HK-2 (cell line): ENCODE data around the gene ERICH6B.

Experiments
- DNase-seq: peaks from one replicate; pipeline ENCODE4 v3.0.0-alpha.2; 2018; ENCODE audit not compliant: unreplicated experiment

The ERICH6B gene

DNA sequence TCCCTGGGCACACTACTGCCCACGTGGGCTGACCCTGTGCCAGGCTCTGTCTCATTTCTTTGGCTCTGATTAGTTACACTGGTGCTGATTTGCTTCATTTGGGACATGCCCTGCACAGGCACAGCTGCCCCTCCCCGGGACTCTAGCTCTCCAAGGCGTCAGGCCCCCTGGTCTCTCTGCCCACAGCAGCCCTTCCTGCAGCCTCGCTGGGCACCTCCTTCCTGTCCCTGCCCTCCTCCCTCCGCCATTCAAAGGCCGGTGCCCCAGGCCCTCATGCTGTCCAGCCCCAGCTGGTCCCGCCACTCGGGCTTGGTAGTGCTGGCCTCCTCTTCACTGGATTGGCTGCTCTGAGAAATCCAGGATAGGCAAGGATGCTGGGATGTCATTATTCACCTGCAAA, 73.1 kb downstream of the ERICH6B start:
- DNase-seq, result no peak

DNA sequence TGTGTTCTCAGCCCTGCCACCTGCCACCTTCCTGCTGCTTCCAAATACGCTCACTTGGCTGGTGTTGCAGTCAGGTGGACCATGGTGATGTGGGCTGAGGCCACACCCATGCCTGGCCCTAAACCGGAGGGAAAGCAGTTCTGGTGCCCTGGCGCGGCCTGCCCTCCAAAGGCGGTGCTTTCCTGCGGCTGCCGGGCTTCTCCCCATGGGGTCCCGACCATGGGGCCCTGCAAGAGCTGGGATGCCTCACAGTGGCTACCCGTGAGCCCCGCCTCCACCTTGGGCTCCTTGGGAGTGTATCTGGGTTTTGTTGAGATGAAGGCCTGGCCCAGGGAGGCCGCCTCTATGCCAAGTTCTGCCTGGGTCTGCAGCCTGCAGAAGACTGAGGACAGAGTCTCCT, 73.7 kb downstream of the ERICH6B start:
- DNase-seq, result no peak

DNA sequence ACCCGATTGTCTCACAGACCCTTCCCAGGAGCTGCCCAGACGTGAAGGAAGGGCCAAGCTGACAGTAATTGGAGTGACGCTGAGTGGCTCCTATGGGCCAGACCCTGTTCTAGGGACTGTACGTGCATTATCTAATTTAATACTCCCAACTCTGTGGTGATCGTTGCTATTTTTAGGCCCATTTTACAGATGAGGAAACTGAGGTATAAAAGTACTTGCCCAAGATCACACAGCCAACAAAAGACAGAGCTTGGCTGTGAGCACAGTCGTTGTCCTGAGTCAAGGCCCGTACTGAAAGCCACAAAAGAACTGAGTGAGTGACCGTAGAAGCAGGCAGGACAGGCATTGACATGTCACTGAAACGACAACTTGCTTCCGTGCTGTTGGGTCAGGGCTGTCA, 74.7 kb downstream of the ERICH6B start:
- DNase-seq, result no peak

DNA sequence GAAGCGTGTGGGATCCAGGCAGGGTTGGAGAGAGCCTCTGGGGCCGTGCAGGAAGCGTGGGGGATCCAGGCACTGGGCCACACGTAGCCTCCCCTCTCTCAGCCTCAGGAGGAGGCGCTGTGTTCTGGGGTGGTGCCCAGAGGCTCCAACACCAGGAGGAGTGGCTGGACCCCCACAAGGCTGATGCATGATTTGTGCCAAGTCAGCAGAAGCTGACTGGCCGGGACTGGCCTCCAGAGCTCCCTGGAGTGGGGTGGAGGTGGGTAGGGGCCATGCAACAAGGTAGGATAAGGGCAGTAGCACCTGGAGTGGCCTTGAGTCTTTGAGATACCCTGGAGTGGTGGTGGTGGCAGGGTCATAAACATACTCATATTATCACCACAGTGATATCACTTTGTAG, 75.3 kb downstream of the ERICH6B start:
- DNase-seq, result no peak

DNA sequence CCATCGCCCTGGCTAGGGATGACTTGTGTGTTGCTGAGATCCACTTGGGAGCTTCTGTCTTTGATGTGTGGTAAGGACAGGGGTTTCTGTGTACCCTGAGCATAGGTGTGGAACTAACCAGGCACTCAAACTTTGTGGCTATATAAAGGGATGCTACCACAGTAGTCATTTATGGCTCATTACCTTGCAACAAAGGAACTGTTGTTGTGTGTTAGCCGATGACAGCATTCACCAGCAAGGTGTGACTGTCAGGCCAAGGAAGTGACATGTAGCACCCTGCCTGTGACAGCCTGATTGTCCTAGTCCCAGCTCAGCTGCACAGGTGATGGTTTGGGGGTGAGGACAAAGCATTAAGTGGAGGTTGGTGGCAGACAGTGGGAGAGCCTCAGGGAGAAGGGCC, 77.2 kb downstream of the ERICH6B start:
- DNase-seq, result no peak

- no peak for DNase-seq
These were observed 78.0 kb downstream of the ERICH6B start for GRCh38 chr13:45537516-45537915.

- no peak for DNase-seq
These were observed 79.3 kb downstream of the ERICH6B start for GRCh38 chr13:45536224-45536623.

GRCh38 chr13:45534604-45535003, 80.9 kb downstream of the ERICH6B start:
- DNase-seq, result no peak

DNA sequence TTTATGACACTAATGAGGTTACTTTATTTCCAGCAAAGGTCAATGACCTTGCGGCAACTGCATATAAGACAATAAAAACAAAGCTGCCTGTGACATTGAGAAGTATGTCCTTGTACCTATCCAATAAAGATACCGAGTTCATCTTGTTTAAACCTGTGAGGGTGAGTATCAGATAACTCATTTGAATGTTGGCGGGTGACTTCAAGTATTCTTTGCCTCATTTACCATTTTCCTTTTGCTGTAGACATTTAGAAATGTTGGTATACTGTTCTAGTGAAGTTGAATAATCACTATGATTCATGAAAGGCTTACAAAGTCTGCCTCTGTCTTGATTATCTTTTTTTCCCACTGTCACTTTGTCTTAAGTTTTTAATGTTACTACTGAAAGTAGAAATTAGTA, 85.8 kb downstream of the ERICH6B start:
- DNase-seq, result no peak

GRCh38 chr13:45527699-45528462, 87.7 kb downstream of the ERICH6B start:
- DNase-seq, result no peak

DNA sequence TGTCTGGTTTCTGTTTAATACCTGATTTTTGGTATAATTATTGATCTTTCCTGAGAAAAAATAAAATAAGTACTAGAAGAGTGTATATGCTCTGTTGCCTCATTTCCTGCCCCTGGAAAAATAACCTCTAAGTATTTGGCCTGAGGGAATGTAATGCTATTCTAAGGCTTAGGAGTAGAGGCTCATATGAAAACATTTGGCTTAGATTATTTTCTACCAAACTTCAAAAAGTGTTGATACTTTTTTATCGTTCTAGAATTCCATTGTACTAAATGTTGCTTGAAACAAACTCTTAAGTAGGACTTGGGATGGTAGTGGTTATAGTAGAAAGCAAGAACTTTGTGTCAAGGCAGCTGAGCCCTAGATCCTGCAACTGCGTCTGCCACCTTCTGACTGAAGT, 93.0 kb downstream of the ERICH6B start:
- DNase-seq, result no peak

DNA sequence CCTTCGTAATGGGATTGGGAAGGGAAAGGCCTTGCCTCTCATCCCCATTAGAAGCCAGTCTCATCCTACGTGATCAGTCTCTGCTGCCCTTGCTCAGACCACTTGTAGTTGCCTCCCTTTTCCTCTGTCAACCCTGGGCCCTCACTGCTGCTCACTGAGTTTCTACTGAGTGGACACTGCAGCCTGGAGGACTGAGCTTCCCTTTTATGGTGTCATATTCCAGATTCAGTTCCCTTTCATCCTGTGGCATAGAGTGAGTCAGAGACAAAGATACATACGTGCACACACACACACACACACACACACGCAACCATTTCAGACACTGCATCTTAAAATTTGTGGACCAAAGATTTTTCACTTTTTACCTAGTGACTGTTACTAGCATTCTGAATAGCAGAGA, 94.2 kb downstream of the ERICH6B start:
- no peak for DNase-seq

DNA sequence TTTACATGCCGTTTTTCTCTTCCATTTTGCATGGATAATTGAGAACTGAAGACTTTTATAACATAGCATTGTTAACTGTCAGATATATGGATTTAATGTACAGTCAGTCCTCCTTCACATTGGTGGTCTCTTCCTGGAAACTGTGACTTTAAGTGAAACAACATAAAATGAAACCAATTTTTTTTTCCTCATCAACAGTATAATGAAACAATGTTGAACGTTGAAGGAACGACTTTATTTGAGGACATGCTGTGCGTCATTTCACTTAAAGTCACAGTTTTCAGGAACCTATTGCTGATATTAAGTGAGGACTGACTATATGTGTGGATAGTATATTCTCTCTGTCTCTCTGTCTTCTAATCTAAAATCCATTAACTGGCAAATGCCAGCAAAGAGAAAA, 96.0 kb downstream of the ERICH6B start:
- DNase-seq, result no peak

- no peak for DNase-seq
These were observed 96.9 kb downstream of the ERICH6B start for GRCh38 chr13:45518525-45519245.

DNA sequence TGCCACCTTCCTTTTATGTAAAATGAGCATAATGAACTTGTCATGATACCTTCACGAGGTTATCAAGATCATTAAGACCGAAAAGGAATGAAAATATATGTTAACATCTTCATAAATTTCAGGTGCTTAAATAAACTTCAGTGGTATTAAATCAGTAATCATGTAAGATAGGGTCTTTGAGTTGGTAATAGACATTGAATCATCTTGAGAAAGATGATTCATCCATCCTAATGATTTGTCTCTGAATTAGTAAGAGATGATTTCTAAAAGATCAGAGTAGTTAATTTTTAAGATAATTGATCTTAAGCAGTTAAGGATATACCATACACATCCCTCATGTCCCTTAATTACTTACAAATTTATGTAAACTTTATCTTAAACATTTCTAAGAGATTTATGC, 98.8 kb downstream of the ERICH6B start:
- no peak for DNase-seq

DNA sequence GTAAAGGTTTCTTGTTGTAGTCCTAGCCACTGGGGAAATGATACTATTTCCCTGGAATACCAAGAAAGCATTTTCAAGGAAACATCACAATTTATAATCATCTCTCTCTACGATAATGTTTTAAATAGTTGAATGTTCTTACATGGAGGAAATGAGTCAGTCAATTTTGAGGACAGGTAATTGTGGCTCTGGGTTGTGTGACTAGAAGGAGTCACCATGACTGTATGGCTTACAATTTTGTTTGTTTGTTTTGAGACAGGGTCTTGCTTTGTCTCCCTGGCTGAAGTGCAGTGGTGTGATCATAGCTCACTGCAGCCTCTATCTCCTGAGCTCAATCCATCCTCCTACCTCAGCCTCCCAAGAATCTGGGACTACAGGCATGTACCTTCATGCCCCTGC, 103.4 kb downstream of the ERICH6B start:
- no peak for DNase-seq

DNA sequence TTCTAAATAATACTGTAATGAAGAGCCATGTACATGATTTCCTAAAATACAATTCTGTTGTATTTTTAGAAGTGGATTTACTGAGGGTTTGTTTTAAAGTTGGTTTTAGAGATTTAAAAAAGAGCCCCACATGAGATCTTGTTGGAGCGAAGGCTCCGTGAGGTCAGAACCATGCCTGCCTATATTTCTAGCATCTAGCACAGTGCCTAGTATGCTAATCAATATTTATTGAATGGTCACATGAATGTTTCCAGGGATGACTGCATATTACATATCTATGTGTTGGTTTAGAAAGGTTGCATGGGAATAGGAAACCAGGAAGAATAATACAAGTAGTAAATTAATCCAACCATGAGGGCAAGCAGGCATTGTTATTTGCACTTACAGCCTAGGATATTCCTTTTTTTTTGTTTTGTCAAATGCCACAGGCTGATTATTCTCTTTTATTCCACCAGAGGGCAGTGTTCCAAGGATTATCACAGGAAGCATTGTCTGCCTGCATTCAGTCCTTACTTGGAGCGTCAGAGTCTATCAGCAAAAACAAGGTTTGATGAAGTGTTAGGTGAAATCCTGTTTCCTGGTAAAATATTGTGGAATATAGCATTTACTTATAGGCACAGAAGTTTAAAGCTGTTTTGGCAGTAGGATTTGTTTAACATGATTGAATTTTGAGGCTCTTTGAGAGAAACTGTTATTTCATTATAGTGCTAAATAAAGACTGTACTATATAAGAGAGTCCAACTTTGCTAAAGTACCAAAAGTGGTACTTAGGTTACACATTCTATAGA, 104.0 kb downstream of the ERICH6B start:
- DNase-seq, result no peak

DNA sequence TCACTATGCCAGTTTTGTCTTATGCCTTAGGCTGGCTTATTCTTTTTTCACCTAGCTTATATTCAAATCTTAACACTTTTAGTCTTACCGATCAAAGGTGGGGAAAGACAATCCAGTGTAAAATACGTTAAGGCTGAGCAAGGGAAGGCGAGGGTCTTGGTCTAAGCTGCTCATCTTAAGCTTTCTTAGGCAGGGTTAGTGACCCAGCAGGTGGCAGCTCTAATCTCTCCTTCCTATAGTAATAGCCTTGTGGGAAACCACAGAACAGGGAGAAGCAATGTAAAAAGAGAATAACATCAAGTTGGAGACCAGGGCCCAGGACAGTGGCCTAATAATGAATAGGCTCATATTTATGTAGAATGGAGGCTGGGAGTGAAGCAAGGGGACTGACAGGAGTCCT, 104.9 kb downstream of the ERICH6B start:
- no peak for DNase-seq

DNA sequence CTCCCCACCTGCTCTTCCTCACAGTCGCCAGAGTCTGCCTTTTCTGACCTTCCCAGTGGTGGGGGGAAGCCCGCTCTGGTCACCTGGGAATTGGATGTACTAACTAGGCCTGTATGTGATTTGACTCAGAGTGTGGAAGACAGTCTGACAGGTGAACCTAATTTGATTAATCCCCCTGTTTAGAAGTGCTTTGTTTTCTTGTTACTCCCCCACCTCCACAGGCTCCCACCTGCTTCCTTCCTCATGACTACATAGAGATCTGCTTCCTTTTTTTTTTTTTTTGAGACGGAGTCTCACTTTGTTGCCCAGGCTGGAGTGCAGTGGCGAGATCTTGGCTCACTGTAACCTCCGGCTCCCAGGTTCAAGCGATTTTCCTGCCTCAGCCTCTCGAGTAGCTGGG, 106.8 kb downstream of the ERICH6B start:
- DNase-seq, result no peak

- DNase-seq, result no peak
These were observed 108.7 kb downstream of the ERICH6B start for GRCh38 chr13:45506811-45507210.

GRCh38 chr13:45503658-45504057, 111.9 kb downstream of the ERICH6B start:
- no peak for DNase-seq

- no peak for DNase-seq
These were observed 114.4 kb downstream of the ERICH6B start for GRCh38 chr13:45501175-45501526.
